Measurements from ENCODE around the gene SLC17A2.

- TF ChIP-seq POLR2A (IDR thresholded peaks at IDR 0.05; ENCODE audit: low read depth, low read length) (no peak), POLR2AphosphoS5 (IDR thresholded peaks at IDR 0.05; ENCODE audit: low read depth, low read length) (no peak)
Measured at GRCh38 chr6:25883536-25883935, 47.0 kb downstream of the SLC17A2 start.

Measured in GM12891 (cell line).